VCaP (cell line): ENCODE results near the gene RGS11.
A peak's percentile ranks its signal among the peaks of the same experiment; 100 is the strongest.

Source experiments
- H3K27ac ChIP-seq: fragments of 450-650 bp; 2 replicates; pipeline ENCODE4 v1.5.1; 2017
- TF ChIP-seq, protein P1 (sequence below): fragments of 450-650 bp; conservative IDR thresholded peaks from 2 replicates; pipeline ENCODE4 v1.5.1; 2017; ENCODE audit warnings: mild to moderate bottlenecking, moderate library complexity

The RGS11 gene

GRCh38 chr16:275786-276232 is at the start of gene RGS11:
Gene RGS11, minus strand, starts transcription at chr16:275944. Its CDS starts 33 bp downstream, at chr16:275911.
- H3K27ac ChIP-seq = peak within 1 kb of the TSS; percentile 71
- TF ChIP-seq, protein P1, sequence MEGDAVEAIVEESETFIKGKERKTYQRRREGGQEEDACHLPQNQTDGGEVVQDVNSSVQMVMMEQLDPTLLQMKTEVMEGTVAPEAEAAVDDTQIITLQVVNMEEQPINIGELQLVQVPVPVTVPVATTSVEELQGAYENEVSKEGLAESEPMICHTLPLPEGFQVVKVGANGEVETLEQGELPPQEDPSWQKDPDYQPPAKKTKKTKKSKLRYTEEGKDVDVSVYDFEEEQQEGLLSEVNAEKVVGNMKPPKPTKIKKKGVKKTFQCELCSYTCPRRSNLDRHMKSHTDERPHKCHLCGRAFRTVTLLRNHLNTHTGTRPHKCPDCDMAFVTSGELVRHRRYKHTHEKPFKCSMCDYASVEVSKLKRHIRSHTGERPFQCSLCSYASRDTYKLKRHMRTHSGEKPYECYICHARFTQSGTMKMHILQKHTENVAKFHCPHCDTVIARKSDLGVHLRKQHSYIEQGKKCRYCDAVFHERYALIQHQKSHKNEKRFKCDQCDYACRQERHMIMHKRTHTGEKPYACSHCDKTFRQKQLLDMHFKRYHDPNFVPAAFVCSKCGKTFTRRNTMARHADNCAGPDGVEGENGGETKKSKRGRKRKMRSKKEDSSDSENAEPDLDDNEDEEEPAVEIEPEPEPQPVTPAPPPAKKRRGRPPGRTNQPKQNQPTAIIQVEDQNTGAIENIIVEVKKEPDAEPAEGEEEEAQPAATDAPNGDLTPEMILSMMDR = no peak

DNA sequence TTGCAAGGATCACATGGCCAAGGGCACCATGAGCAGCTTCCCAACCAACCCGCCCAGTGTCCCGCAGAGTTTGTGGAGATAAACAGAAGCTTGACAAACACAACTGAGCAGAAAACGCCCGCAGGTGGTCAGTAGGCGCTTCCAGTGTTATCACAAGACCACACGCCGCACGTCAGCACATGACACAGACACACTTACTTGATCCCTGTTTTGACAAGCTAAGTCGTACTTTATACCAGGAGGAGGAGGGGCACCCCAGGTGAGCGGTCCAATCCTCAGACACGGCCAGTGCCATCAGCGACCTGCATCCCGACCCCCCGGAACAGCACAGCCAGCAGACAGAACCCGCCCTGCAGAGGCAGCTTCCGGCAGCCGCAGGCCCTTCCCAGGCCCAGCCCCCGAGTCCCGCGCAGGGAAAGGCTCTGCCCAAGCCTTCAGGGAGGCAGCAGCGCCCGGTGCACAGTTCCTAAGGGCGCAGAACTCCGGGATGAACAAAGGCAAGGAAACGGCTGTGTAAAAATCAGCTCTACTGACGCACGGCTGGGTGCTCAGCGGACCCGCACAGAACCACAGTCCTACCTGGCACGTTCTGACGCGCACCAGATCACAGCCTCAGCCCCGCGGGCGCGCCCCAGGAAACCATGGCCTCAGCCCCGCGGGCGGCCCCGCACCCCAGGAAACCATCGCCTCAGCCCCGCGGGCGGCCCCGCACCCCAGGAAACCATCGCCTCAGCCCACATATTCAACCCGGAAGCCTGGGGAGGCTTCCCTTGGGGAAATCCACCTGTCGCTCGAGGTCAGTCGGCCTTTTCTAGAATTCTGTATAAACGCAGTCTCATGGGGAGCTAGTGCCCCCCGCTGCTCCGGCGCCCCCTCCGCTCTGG is 48.9 kb upstream of the RGS11 start:
- TF ChIP-seq, protein P1 = no peak
- no peak overlapping the region for H3K27ac ChIP-seq

- H3K27ac ChIP-seq = no peak overlapping the region
- TF ChIP-seq, protein P1 = no peak
Observed at GRCh38 chr16:324201-324450, 48.4 kb upstream of the RGS11 start.

DNA sequence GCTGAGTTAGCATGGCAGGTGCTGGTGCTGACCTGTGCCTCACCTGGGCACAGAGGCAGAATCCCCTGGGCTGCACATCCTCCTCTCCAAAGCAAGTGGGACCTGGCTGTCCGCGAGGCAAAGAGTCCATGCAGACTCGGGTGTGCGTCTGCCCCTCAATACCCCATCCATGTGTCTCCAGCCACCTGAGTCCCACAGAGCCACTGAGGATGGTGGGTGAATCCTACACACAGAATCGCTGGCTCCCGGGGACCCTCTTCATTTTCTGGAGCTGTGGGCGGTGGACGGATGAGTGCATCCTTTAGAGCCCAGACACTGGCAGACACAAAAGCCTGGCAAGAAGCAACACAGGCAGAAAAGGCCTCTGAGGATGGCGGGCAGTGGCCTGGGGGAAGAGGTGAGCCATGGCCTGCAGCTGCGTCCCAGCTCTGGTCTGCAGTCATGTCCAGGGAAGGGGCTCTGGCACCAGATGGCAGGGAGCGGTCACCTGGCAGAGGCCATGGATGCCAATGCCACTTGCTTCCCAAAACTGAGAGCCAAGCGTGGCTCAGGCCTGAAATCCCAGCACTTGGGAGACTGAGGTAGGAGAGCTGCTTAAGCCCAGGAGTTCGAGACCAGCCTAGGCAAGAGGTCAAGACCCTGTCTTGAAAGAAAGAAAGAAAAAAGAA is 46.9 kb upstream of the RGS11 start:
- no peak overlapping the region for H3K27ac ChIP-seq
- TF ChIP-seq, protein P1 = no peak

- TF ChIP-seq, protein P1 = no peak
- H3K27ac ChIP-seq = no peak overlapping the region
Observed at GRCh38 chr16:321532-321931, 45.8 kb upstream of the RGS11 start.

DNA sequence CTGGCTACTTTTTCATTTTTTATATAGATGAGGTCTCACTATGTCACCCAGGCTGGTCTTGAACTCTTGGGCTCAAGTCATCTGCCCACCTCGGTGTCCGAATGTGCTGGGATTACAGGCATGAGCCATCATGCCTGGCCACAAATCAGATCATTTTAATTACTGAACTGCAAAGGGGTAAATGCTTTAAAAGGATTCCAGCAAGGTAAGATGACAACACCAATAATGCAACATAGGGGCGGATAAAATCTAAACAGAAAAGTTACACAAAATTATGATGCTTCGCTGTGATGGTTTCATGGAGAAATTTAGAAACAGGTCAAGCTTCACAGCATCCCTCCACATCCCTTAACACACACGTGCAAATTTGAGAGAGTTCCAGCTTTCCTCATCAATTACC is 44.5 kb upstream of the RGS11 start:
- TF ChIP-seq, protein P1 = no peak
- no peak overlapping the region for H3K27ac ChIP-seq

DNA sequence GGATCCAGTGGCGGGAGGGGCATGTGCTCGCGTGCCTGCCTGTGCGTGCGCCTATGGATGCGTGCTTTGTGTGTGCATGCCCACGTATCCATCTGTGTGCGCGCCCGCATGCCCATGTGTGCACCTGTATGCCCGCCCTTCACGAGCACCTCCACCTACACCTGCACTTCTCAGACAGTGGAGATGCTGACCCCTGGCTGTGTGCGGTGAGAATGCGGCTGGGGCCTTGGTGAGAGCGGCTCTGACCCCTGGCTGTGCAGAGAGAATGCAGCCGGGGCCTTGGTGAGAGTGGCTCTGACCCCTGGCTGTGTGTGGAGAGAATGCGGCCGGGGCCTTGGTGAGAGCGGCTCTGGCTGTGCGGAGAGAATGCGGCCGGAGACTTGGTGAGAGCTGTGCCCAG is 42.9 kb upstream of the RGS11 start:
- no peak overlapping the region for H3K27ac ChIP-seq
- TF ChIP-seq, protein P1 = 0 out of 2 replicates have a peak, but pooled peaks have one; percentile 12
